HFFc6 (cell line): ENCODE measurements around the gene PSMG3. TPM values are rescaled to one million over a fixed set of nuclear protein-coding genes. Genes with fewer than 3 reads are reported as not detected.
A peak's percentile ranks its signal among the peaks of the same experiment; 100 is the strongest.

Experiments
- DNase-seq: peaks from one replicate; pipeline ENCODE4 v3.0.0-alpha.2; 2018
- H3K27ac Mint-ChIP-seq: 2 replicates; pipeline ENCODE4 v1.8.0; 2020; ENCODE audit warnings: mild to moderate bottlenecking, mixed read lengths
- H3K27me3 Mint-ChIP-seq: 2 replicates; pipeline ENCODE4 v1.8.0; 2021; ENCODE audit warnings: mild to moderate bottlenecking, moderate library complexity, mixed read lengths; ENCODE audit not compliant: insufficient read depth
- H3K36me3 Mint-ChIP-seq: 2 replicates; pipeline ENCODE4 v1.8.0; 2021; ENCODE audit warnings: low read depth, mixed read lengths
- H3K4me1 Mint-ChIP-seq: 2 replicates; pipeline ENCODE4 v1.8.0; 2020; ENCODE audit warnings: low read depth, mixed read lengths
- H3K4me3 Mint-ChIP-seq: 2 replicates; pipeline ENCODE4 v1.8.0; 2020; ENCODE audit warnings: mild to moderate bottlenecking, moderate library complexity, mixed read lengths
- H3K9me3 Mint-ChIP-seq: 2 replicates; pipeline ENCODE4 v1.8.0; 2020; ENCODE audit warnings: mild to moderate bottlenecking, mixed read lengths
- CTCF ChIP-seq: fragments of 200-600 bp; sonication (generic); IDR thresholded peaks from 2 replicates; pipeline ENCODE4 v1.5.0; 2021; ENCODE audit warnings: antibody characterized with exemption, mild to moderate bottlenecking
- total RNA-seq, 6 experiments: library from RNA; stranded (reverse); fragmentation: NEBNext Ultra II Directional; extraction: Animal tissue kit (Norgen Biotek cat#: 25700); gene quantifications; 2 replicates in 1 of 6; 3 replicates in 5 of 6; pipeline ENCODE4 v1.2.3, GENCODE V29; 2021

The PSMG3 gene
- total RNA-seq, 6 experiments from 2014 or later, result 25.6 to 31.0 (median 28.2) TPM

GRCh38 chr7:1569016-1569415 lies 816 bp downstream of the PSMG3 start:
- H3K4me3 Mint-ChIP-seq, result peak overlapping the region; percentile 86
- no peaks in the 10 kb centered on the region for H3K9me3 Mint-ChIP-seq
- H3K36me3 Mint-ChIP-seq, result peaks cover 33% of the 10 kb centered on the region
- peaks cover 43% of the 10 kb centered on the region for H3K4me1 Mint-ChIP-seq
- TF ChIP-seq CTCF, result no peak
- H3K27ac Mint-ChIP-seq, result peak overlapping the region; percentile 69
- no peaks in the 10 kb centered on the region; the same call in 1 of the 2 replicates for H3K27me3 Mint-ChIP-seq
- DNase-seq, result no peak

GRCh38 chr7:1567896-1568510 lies 1.8 kb downstream of the PSMG3 start:
- H3K4me1 Mint-ChIP-seq, result peaks cover 43% of the 10 kb centered on the region
- peaks cover 31% of the 10 kb centered on the region for H3K36me3 Mint-ChIP-seq
- peak overlapping the region; percentile 86 for H3K4me3 Mint-ChIP-seq
- DNase-seq, result no peak
- TF ChIP-seq CTCF, result no peak
- 0 out of 2 replicates have a peak overlapping the region, but pooled peaks have one; percentile 57 for H3K27ac Mint-ChIP-seq
- H3K9me3 Mint-ChIP-seq, result no peaks in the 10 kb centered on the region
- H3K27me3 Mint-ChIP-seq, result no peaks in the 10 kb centered on the region; the same call in 1 of the 2 replicates

GRCh38 chr7:1567049-1567771 lies 2.6 kb downstream of the PSMG3 start:
- Mint-ChIP-seq H3K4me1 (peaks cover 43% of the 10 kb centered on the region), H3K36me3 (peaks cover 23% of the 10 kb centered on the region), H3K27me3 (no peaks in the 10 kb centered on the region; the same call in 1 of the 2 replicates), H3K4me3 (peak overlapping the region; percentile 64), H3K27ac (peak overlapping the region; percentile 57), H3K9me3 (no peaks in the 10 kb centered on the region)
- DNase-seq, result no peak
- TF ChIP-seq CTCF, result no peak

- no peak for DNase-seq
- peaks cover 20% of the 10 kb centered on the region for H3K36me3 Mint-ChIP-seq
- no peaks in the 10 kb centered on the region; the same call in none of the 2 replicates for H3K27me3 Mint-ChIP-seq
- no peak for TF ChIP-seq CTCF
- H3K4me3 Mint-ChIP-seq, result no peak overlapping the region
- peaks cover 43% of the 10 kb centered on the region for H3K4me1 Mint-ChIP-seq
- H3K9me3 Mint-ChIP-seq, result no peaks in the 10 kb centered on the region
- H3K27ac Mint-ChIP-seq, result peak overlapping the region; percentile 57
Observed at GRCh38 chr7:1566687-1567048, 3.2 kb downstream of the PSMG3 start.

GRCh38 chr7:1564603-1565022 lies 5.2 kb downstream of the PSMG3 start:
- Mint-ChIP-seq H3K9me3 (no peaks in the 10 kb centered on the region), H3K27ac (no peak overlapping the region; the same call in 1 of the 2 replicates), H3K36me3 (peaks cover 20% of the 10 kb centered on the region), H3K4me3 (no peak overlapping the region), H3K27me3 (no peaks in the 10 kb centered on the region; the same call in none of the 2 replicates), H3K4me1 (peaks cover 37% of the 10 kb centered on the region)
- DNase-seq, result no peak
- no peak for TF ChIP-seq CTCF
